Pulmonary artery endothelial cell (primary cell): ENCODE results near the gene HEATR5A. TPM values are rescaled to one million over a fixed set of nuclear protein-coding genes. Genes with fewer than 3 reads are reported as not detected.
"Not testable (repeated sequence)": the region's sequence is repeated elsewhere in the genome, so short reads cannot be mapped to it uniquely, and the experiment has no call there.

Source experiments
- DNase-seq: peaks from one replicate; pipeline ENCODE4 v3.0.0-alpha.2; 2011; ENCODE audit warnings: low read depth, low spot score
- total RNA-seq: library from RNA; depleted of rRNA; stranded (reverse); fragments of >200 nt; gene quantifications from 2 replicates; pipeline ENCODE4 v1.2.3, GENCODE V29; 2014

The HEATR5A gene
- total RNA-seq, 1 donor from 2014 or later, result 28.0 TPM

DNA sequence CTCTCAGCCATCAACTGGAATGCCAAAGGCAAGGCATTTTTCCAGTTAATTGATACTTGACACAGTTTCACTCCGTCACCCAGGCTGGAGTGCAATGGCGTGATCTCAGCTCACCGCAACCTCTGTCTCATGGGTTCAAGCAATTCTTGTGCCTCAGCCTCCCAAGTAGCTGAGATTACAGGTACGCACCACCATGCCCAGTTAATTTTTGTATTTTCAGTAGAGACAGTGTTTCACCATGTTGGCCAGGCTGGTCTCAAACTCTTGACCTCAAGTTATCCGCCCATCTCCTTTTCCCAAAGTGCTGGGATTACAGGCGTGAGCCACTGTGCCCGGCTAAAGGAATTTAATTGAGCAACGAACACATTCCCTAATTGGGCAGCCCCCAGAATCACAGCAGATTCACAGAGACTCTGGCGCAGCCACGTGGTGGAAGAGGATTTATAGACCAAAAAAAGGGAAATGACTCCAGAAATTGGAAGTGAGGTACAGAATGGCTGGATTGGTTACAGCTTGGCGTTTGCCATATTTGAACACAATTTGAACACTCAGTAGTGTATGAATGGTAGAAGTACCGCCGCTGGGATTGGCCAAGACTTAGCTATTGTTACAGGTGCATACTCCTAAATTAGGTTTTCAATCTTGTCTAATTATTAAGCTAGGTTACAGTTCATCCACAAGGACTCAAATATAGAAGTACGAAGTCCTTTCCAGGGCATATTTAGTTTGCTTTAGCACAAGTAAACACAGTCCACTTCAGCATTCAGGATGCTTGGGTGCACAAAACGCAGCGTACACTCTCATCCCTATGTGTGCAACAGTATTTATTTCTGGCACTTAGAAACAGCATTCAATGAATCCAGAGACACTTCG is 162.6 kb downstream of the HEATR5A start:
- DNase-seq, result not testable (repeated sequence)

DNA sequence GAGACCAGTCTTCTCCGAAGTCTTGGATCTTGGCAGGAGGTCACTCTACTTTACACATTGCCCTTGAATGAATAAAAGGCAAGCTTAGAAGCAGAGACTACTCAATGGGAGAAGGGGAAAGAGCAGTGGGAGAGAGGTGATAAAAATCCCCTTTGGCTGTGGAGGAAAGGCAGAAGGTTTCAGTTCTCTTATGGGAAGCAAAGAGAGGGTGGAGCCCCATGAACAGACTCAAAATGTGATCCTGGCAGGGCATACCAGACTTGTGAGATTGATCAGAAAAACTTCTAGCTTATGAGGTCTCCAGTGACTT is 163.2 kb downstream of the HEATR5A start:
- no peak for DNase-seq

DNA sequence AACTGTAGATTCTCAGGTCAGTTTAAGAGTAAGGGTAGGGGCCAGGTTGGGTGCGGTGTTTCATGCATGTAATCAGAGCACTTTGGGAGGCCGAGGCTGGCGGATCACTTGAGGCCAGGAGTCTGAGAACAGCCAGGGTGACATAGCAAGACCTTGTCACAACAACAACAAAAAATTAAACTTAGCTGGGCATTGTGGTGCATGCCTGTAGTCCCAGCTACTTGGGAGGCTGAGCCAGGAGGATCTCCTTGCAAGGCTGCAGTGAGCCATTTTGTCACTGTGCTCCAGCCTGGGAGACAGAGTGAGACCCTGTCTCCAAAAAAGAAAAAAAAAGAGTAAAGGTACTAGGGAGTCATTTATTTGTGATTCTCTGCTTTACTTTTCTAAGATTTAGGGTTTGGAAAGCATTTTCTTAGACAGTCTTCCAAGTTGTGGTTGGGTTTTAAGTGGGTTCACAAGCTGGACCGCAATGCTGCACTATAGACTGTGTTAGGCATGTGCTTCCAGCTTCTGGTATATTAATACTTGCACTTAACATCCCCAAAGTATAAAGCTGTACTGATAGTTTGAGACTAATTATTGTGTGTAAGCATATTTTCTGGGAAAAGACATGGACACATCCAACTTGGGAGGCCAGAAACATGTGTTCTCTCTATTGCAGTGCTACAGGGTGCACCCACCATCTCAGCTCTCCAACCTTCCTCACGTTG is 163.7 kb downstream of the HEATR5A start:
- DNase-seq, result no peak

DNA sequence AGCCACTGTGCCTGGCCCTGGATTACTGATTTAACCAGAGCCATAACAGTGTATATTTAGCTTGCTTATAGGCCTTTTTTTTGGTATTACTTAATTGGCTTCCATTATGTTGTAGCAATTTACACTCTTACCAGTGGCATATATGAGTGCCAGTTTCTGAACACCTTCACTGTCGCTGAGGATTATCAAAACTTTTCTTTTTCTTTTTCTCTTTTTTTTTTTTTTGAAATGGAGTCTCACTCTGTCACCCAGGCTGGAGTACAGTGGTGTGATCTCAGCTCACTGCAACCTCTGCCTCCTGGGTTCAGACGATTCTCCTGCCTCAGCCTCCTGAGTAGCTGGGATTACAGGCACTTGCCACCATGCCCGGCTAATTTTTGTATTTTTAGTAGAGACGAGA is 164.4 kb downstream of the HEATR5A start:
- DNase-seq, result not testable (repeated sequence)

DNA sequence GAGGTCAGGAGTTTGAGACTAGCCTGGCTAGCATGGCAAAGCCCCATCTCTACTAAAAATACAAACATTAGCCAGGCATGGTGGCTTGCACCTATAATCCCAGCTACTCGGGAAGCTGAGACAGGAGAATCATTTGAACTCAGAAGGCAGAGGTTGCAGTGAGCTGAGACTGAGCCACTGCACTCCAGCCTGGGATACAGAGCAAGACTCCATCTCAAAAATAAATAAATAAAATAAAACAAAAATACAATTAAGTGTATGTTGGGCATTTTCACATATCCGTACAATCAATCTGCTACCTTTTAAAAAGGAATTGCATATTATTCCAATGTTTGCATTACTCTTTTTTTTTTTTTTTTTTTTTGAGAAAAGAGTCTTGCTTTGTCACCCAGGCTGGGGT is 165.1 kb downstream of the HEATR5A start:
- no peak for DNase-seq

DNA sequence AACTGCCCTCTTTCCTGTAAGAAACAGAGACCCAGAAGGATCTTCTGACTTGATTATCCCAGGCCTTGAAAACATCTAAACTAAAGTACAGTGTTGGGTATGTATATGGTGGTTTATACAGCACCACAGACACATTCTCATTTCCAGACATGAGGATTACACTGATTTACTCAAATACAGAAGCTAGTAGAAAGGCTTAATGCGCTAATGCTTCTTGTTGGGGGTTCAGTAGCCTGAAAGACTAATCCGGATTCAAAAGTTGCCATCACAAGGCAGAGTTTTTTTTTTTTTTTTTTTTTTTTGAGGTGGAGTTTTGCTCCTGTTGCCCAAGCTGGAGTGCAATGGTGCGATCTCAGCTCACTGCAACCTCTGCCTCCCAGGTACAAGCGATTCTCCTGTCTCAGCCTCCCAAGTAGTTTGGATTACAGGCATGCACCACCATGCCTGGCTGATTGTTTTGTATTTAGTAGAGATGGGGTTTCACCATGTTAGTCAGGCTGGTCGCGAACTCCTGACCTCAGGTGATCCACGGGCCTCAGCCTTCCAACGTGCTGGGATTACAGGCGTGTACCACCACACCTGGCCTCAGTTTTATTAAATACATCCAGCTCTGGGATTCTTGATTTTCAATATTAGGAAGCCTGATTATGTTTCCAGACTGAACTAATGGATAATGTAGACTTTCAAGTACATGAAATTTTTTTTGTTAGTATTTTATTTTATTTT is 166.4 kb downstream of the HEATR5A start:
- no peak for DNase-seq

DNA sequence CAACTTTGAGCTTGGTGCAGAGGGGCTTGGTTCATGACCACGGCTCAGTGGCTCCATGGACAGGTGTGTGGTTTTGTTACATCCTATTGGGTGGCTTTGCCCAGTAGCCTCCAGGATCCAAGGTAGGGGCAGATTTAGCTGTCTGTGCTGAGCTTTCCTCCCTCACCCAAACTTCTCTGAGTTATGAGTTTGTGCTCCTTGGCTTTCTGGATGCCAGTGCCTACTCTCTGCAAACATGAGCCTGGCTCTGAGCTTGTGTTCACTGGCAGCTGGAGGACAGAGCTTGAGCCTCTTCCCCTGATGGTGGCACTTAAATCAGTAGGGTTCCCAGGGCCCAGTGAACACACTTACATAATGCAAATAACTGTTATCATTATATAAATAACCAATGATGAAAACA is 167.5 kb downstream of the HEATR5A start:
- DNase-seq, result no peak

DNA sequence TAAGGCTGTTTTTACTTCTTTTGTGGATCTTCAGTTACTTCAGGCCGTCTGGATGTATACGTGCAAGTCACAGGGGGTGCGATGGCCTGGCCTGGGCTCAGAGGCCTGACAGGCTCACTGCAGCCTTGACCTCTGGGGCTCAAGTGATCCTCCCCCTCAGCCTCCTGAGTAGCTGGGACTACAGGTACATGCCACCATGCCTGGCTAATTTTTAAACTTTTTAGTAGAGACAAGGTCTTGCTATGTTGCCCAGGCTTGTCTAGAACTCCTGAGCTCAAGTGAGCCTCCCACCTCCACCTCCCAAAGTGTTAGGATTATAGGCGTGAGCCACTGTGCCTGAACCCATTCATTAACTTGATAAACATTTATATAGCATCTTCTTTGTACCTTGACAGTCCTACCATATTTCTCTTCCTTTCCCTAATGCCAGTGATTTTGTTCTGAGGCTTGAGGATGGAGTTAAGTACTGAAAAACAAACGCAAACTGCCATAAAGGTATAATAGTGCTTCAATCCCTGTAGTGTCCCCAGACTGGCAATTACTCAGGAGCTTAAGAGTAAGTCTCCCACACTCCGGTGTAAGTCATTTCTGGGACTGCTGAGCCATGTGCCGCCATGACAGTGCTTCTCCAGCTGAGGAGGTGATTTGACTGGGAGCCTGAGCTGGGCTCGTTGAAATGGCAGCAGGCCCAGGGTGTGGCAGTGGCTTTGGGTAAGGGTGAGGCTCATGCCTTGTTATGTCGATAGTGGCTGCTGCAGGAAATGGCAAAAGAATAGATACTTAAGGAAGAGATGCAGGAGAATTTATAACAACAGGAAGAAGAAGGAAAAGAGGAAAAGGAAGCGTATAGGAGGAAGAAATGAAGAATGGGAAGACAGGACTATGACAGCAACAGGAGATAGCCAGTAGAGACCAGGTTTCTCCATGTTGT is 169.1 kb downstream of the HEATR5A start:
- DNase-seq, result no peak

DNA sequence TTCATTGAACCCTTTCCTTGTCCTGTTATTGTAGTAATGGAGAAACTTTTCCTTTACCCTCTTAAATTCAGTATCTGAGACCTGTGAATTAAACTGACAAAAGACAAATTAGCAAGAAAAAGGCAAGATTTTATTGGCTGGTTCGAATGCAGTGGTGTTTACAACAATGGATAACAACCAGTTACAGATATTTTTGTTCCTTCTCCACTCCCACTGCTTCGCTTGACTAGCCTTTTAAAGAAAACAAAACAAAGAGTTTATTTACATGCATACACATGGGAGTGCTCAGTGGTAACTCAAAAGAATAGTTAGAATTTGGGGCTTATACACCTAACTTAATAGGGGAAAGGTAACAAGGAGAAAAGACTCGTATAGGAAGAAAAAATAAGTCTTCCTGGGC is 175.7 kb downstream of the HEATR5A start:
- DNase-seq, result no peak

DNA sequence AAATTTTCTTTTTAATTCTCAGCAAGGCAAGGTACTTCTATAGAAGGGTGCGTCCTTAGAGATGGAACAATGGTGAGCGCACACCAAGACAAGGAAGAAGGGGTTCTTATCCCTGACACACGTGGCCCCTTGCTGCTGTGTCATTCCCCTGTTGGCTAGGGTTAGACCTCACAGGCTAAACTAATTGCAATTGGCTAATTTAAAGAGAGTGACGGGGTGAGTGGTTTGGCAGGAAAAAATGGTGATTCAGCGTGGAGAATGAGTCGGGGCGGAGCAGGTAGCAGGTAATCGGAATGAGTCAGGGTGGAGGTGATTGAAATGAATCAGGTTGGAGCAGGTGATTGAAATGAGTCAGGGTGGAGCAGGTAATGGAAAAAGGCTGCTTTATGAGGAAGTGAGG is 176.5 kb downstream of the HEATR5A start:
- DNase-seq, result no peak

DNA sequence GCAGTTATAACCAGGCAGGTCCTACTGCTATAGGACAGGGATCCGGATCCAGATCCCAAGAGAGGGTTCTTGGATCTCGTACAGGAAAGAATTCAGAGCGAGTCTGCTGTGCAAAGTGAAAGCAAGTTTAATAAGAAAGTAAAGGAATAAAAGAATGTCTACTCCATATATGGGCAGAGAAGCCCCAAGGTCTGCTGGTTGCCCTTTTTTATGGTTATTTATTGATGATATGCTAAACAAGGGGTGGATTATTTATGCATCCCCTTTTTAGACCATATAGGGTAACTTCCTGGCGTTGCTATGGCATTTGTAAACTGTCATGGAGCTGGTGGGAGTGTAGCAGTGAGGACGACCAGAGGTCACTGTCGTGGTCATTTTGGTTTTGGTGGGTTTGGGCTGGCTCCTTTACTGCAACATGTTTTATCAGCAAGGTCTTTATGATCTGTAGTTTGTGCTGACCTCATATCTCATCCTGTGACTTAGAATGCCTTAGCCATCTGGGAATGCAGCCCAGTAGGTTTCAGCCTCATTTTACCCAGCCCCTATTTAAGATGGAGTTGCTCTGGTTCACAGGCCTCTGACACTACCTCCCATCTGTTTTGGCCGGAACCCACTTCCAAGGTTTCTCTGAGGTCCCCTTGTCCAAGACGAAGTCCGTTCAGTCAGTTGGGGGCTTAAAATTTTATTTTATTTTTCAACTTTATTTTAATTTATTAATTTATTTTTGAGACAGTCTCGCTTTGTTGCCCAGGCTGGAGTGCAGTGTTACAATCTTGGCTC is 178.0 kb downstream of the HEATR5A start:
- not testable (repeated sequence) for DNase-seq

Other genes starting within 250 kb of the HEATR5A start
- 256 and 306 TPM in 2 replicates for gene HECTD1, start 212.8 kb downstream of the HEATR5A start, total RNA-seq
- 32.6 and 33.9 TPM in 2 replicates for gene DTD2, start 37.0 kb upstream of the HEATR5A start, total RNA-seq
- not detected in 2 replicates for gene GPR33, start 67.5 kb upstream of the HEATR5A start, total RNA-seq
- gene NUBPL, start 140.9 kb upstream of the HEATR5A start, total RNA-seq, result 5.9 and 7.2 TPM in 2 replicates